ENCODE measurements around the gene KIAA0408. TPM values are rescaled to one million over a fixed set of nuclear protein-coding genes. Genes with fewer than 3 reads are reported as not detected.

Gene KIAA0408
- total RNA-seq, 6 donors from 2014 or later: 6.4 to 80.5 (median 32.2) TPM

Small RNA genes lying within 50 kb of the gene (small RNA-seq; reads per million reads assigned to genes)
- gene KIAA0408: 0 to 0.06 (median 0) reads per million in 4 donors

Other genes with a start within 250 kb of the KIAA0408 start
- 100 to 1,000 TPM in 1 of 6 donors, 10 to 100 TPM in 5; 28.1 to 106 (median 53.0) TPM for gene RNF146, start 192.5 kb downstream of the KIAA0408 start, total RNA-seq
- gene ECHDC1, start 115.8 kb downstream of the KIAA0408 start, total RNA-seq: 100 to 1,000 TPM in 4 of 6 donors, 10 to 100 TPM in 2; 70.5 to 146 (median 106) TPM
- gene C6orf58, start 117.8 kb upstream of the KIAA0408 start, total RNA-seq: not detected

All from upper lobe of left lung (tissue), 6 donors.